HG03354 (cell line): ENCODE measurements around the gene BCAN.

Experiments used
- ATAC-seq: cut with Tn5 transposase; IDR thresholded peaks from one replicate; pipeline ENCODE4 v1.9.1; 2021; ENCODE audit warnings: mild to moderate bottlenecking; ENCODE audit not compliant: unreplicated experiment, poor library complexity, severe bottlenecking

The BCAN gene

GRCh38 chr1:156708218-156708661 lies 66.3 kb downstream of the BCAN start:
- ATAC-seq = no peak

- ATAC-seq = no peak
Measured at GRCh38 chr1:156709031-156709430, 67.1 kb downstream of the BCAN start.
